Upper lobe of left lung (tissue), 6 donors: ENCODE measurements around the gene AOC2. TPM values are rescaled to one million over a fixed set of nuclear protein-coding genes. Genes with fewer than 3 reads are reported as not detected.
"Not testable (repeated sequence)": the region's sequence is repeated elsewhere in the genome, so short reads cannot be mapped to it uniquely, and the experiment has no call there.

ENCODE experiments used
- ATAC-seq, 2 donors: fragments of 200-7000 bp; cut with Tn5 transposase; one replicate each; pipeline ENCODE4 v1.9.1; 2022; ENCODE audit warnings: mild to moderate bottlenecking in 2 of 2, moderate library complexity in 2 of 2; ENCODE audit not compliant: low FRiP score in 2 of 2
- DNase-seq, 2 donors: peaks; one replicate each; pipeline ENCODE4 v3.0.0-alpha.2; 2019 to 2020
- H3K27ac ChIP-seq, 4 donors: fragments of 200-600 bp; sonication (generic); one replicate each; pipeline ENCODE4 v1.5.1; 2016 to 2019
- H3K27me3 ChIP-seq, 4 donors: fragments of 200-600 bp; sonication (generic); one replicate each; pipeline ENCODE4 v1.5.1; 2017 to 2019
- H3K36me3 ChIP-seq, 4 donors: fragments of 200-600 bp; sonication (generic); one replicate each; pipeline ENCODE4 v1.5.1; 2016 to 2019
- H3K4me1 ChIP-seq, 4 donors: fragments of 200-600 bp; sonication (generic); one replicate each; pipeline ENCODE4 v1.5.1; 2018 to 2019
- H3K4me3 ChIP-seq, 4 donors: fragments of 200-600 bp; sonication (generic); one replicate each; pipeline ENCODE4 v1.5.1; 2017 to 2019; ENCODE audit warnings: mild to moderate bottlenecking in 2 of 4, moderate library complexity in 1 of 4
- H3K9me3 ChIP-seq, 4 donors: fragments of 200-600 bp; sonication (generic); one replicate each; pipeline ENCODE4 v1.5.1; 2018 to 2019
- CTCF ChIP-seq, 6 experiments: fragments of 450-650 bp in 4 of 6; fragments of 200-600 bp in 2 of 6; sonication (generic) in 2 of 6; IDR thresholded peaks; one replicate each; pipeline ENCODE4 v1.5.1; 2016 to 2019; ENCODE audit warnings: antibody characterized with exemption in 6 of 6
- EP300 ChIP-seq, 4 donors: sonication (generic); formaldehyde crosslinking; IDR thresholded peaks; one replicate each; pipeline ENCODE4 v1.5.1; 2017; ENCODE audit warnings: antibody characterized with exemption in 4 of 4, control low read depth in 2 of 4
- POLR2A ChIP-seq, 4 donors: fragments of 450-650 bp; IDR thresholded peaks; one replicate each; pipeline ENCODE4 v1.5.1; 2016 to 2017; ENCODE audit warnings: antibody characterized with exemption in 4 of 4, mild to moderate bottlenecking in 2 of 4
- POLR2AphosphoS5 ChIP-seq, 2 donors: sonication (generic); formaldehyde crosslinking; IDR thresholded peaks; one replicate each; pipeline ENCODE4 v1.5.1; 2017; ENCODE audit warnings: antibody characterized with exemption in 2 of 2
- WGBS, 2 donors: methylation state at CpG; one replicate each; pipeline ENCODE4 v1.1.5; 2017 to 2018; 5-methylcytosine and 5-hydroxymethylcytosine counted together
- total RNA-seq, 6 donors: library from RNA; depleted of rRNA in 4 of 6; stranded (reverse); fragments of >200 nt in 4 of 6; gene quantifications; one replicate each; pipeline versions ENCODE4 v1.1.0 to v1.2.1, GENCODE V29; 2016 to 2021
- donor health status: DM: no; HTN: no; CAD: no; lungs with moderate emphysema.
- donor health status: DM: no; HTN: yes; CAD: no; lungs with severe emphysema.

The AOC2 gene
- total RNA-seq, 6 donors from 2014 or later: 1.5 to 5.2 (median 2.9) TPM

- Histone ChIP-seq H3K4me3 (no peak overlapping the region), H3K36me3 (no peaks in the 10 kb centered on the region), H3K4me1 (peaks cover 5 to 34% (median 10%) of the 10 kb centered on the region in 4 donors), H3K27me3 (no peaks in the 10 kb centered on the region), H3K27ac (peak overlapping the region in 3 of 4 donors; percentile 48 to 70 (median 69)), H3K9me3 (no peaks in the 10 kb centered on the region)
- 60 to 78% methylated on average over 7 of the region's 7 CpGs for WGBS, 2 donors
- DNase-seq (no peak), ATAC-seq (no peak)
- TF ChIP-seq CTCF (IDR thresholded peaks at IDR 0.05) (no peak), POLR2AphosphoS5 (IDR thresholded peaks at IDR 0.05) (no peak), POLR2A (IDR thresholded peaks at IDR 0.05) (no peak), EP300 (IDR thresholded peaks at IDR 0.05) (no peak)
These were observed 21.3 kb downstream of the AOC2 start for GRCh38 chr17:42865638-42866094.

GRCh38 chr17:42866216-42866615, 21.8 kb downstream of the AOC2 start:
- peak overlapping the region in 2 of 4 donors; percentile 48 to 69 for H3K27ac ChIP-seq
- 88 to 89% methylated on average over 4 of the region's 4 CpGs for WGBS, 2 donors
- TF ChIP-seq POLR2A (IDR thresholded peaks at IDR 0.05): no peak
- TF ChIP-seq CTCF (IDR thresholded peaks at IDR 0.05): no peak
- no peak for TF ChIP-seq POLR2AphosphoS5 (IDR thresholded peaks at IDR 0.05)
- no peak for TF ChIP-seq EP300 (IDR thresholded peaks at IDR 0.05)
- peaks cover 5 to 34% (median 10%) of the 10 kb centered on the region in 4 donors for H3K4me1 ChIP-seq
- no peaks in the 10 kb centered on the region for H3K27me3 ChIP-seq
- DNase-seq: no peak
- no peak for ATAC-seq
- H3K36me3 ChIP-seq: no peaks in the 10 kb centered on the region
- peaks cover 0 to 3% (median 0%) of the 10 kb centered on the region in 4 donors for H3K9me3 ChIP-seq
- no peak overlapping the region for H3K4me3 ChIP-seq

DNA sequence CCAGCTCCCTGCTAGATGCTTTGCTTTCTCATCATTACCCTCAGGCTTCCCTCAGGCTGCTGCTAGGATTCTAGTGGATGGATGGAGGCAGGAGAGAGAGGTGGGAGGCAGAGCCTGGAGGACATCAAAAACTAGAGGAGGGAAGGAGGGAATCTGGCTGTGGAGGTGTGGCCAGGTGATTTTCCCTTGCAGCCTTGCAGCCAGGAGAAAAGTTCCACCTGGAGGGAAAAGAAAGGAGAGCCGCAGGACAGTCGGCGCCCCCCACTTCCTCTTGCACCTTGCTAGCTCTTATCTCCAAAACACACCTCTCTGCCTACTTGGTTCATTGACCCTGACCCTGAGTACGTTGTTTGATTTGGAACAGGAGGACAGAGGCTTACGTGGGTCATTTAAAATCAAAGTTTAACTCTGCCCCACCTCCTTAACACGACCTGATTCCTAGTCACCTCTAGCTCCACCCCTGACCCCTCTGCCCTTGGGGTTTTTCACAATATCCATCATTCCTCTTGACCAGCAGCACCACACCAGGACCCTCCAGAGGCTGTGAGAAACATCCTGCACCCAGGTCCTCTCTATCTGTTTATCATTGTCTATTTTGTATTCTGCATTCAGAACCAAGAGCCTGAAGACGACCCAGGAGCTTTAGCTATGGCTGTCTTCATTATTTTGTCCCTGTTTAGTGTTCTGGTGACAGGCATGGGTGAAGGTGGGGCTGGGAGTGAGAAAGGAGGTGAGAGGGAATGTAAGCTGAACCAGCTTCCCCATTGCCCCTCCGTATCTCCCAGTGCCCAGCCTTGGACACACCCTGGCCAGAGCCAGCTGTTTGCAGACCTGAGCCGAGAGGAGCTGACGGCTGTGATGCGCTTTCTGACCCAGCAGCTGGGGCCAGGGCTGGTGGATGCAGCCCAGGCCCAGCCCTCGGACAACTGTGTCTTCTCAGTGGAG, 22.5 kb downstream of the AOC2 start:
- TF ChIP-seq EP300 (IDR thresholded peaks at IDR 0.05) (no peak), POLR2AphosphoS5 (IDR thresholded peaks at IDR 0.05) (no peak), POLR2A (IDR thresholded peaks at IDR 0.05) (no peak), CTCF (IDR thresholded peaks at IDR 0.05) (no peak)
- Histone ChIP-seq H3K4me1 (peaks cover 5 to 34% (median 10%) of the 10 kb centered on the region in 4 donors), H3K9me3 (peaks cover 0 to 3% (median 0%) of the 10 kb centered on the region in 4 donors), H3K4me3 (no peak overlapping the region), H3K27ac (peak overlapping the region in 1 of 4 donors; percentile 2), H3K27me3 (no peaks in the 10 kb centered on the region), H3K36me3 (no peaks in the 10 kb centered on the region)
- no peak for DNase-seq
- WGBS, 2 donors: 53 to 62% methylated on average over 8 to 9 of the region's 12 CpGs
- ATAC-seq: peak in 1 of 2 donors; percentile 19

- H3K4me3 ChIP-seq, H3K9me3 ChIP-seq, DNase-seq, H3K27ac ChIP-seq, H3K36me3 ChIP-seq, H3K27me3 ChIP-seq: not testable (repeated sequence)
- peak in 1 of 2 donors; percentile 10 for ATAC-seq
- 98% methylated on average over 17 of the region's 21 CpGs; no CpG with 5 or more reads in 1 of the 2 donors for WGBS, 2 donors
- peaks cover 5 to 34% (median 10%) of the 10 kb centered on the region in 4 donors for H3K4me1 ChIP-seq
These were observed 23.4 kb downstream of the AOC2 start for GRCh38 chr17:42867694-42868261.

DNA sequence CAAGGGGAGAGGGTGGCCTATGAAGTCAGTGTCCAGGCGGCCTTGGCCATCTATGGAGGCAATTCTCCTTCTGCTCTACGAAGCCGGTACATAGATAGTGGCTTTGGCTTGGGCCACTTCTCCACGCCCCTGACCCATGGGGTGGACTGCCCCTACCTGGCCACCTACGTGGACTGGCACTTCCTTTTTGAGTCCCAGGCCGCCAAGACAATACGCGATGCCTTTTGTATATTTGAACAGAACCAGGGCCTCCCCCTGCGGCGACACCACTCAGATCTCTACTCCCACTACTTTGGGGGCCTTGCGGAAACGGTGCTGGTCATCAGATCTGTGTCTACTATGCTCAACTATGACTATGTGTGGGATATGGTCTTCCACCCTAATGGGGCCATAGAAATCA, 24.0 kb downstream of the AOC2 start:
- Histone ChIP-seq H3K4me3 (no peak overlapping the region), H3K27ac (no peak overlapping the region), H3K4me1 (peaks cover 5 to 33% (median 10%) of the 10 kb centered on the region in 4 donors), H3K9me3 (peaks cover 0 to 3% (median 0%) of the 10 kb centered on the region in 4 donors), H3K36me3 (no peaks in the 10 kb centered on the region), H3K27me3 (no peaks in the 10 kb centered on the region)
- TF ChIP-seq CTCF (IDR thresholded peaks at IDR 0.05) (no peak), POLR2A (IDR thresholded peaks at IDR 0.05) (no peak), POLR2AphosphoS5 (IDR thresholded peaks at IDR 0.05) (no peak), EP300 (IDR thresholded peaks at IDR 0.05) (no peak)
- ATAC-seq: no peak
- WGBS, 2 donors: 95 to 96% methylated on average over 11 of the region's 12 CpGs
- DNase-seq: no peak
